NK-92 (cell line): ENCODE data around the gene RBM41.
"Not testable (repeated sequence)": the region's sequence is repeated elsewhere in the genome, so short reads cannot be mapped to it uniquely, and the experiment has no call there.

Source experiments
- DNase-seq: peaks from one replicate; lab custom pipeline; 2025; ENCODE audit not compliant: unreplicated experiment; lab: John Stamatoyannopoulos, UW

RBM41 gene

GRCh38 chrX:107118322-107119147, at the start of gene RBM41:
RBM41 (minus strand) TSS chrX:107118822; CDS start chrX:107118773, 49 bp downstream.
- no peak for DNase-seq

- no peak for DNase-seq
These were observed 49.6 kb upstream of the RBM41 start for GRCh38 chrX:107168257-107168656.

GRCh38 chrX:107167163-107167921, 48.7 kb upstream of the RBM41 start:
- DNase-seq, result no peak

GRCh38 chrX:107157618-107158017, 39.0 kb upstream of the RBM41 start:
- DNase-seq, result not testable (repeated sequence)

- DNase-seq, result not testable (repeated sequence)
These were observed 37.2 kb upstream of the RBM41 start for GRCh38 chrX:107155621-107156430.

GRCh38 chrX:107154787-107155620, 36.4 kb upstream of the RBM41 start:
- DNase-seq, result no peak

- no peak for DNase-seq
These were observed 34.4 kb upstream of the RBM41 start for GRCh38 chrX:107153005-107153404.

GRCh38 chrX:107146670-107147069, 28.0 kb upstream of the RBM41 start:
- no peak for DNase-seq

GRCh38 chrX:107135965-107136307, 17.3 kb upstream of the RBM41 start:
- no peak for DNase-seq

GRCh38 chrX:107135049-107135964, 16.7 kb upstream of the RBM41 start:
- no peak for DNase-seq

GRCh38 chrX:107123750-107124149, 5.1 kb upstream of the RBM41 start:
- no peak for DNase-seq

- DNase-seq, result no peak
These were observed 661 bp upstream of the RBM41 start for GRCh38 chrX:107119283-107119682.

- DNase-seq, result no peak
These were observed 665 bp downstream of the RBM41 start for GRCh38 chrX:107117993-107118321.

GRCh38 chrX:107107459-107107858, 11.2 kb downstream of the RBM41 start:
- no peak for DNase-seq

GRCh38 chrX:107102980-107103379, 15.6 kb downstream of the RBM41 start:
- DNase-seq, result no peak

- DNase-seq, result no peak
These were observed 42.5 kb downstream of the RBM41 start for GRCh38 chrX:107076158-107076557.

- not testable (repeated sequence) for DNase-seq
These were observed 60.9 kb downstream of the RBM41 start for GRCh38 chrX:107057731-107058130.

- DNase-seq, result no peak
These were observed 63.6 kb downstream of the RBM41 start for GRCh38 chrX:107054978-107055377.

- no peak for DNase-seq
These were observed 68.4 kb downstream of the RBM41 start for GRCh38 chrX:107050195-107050709.
